AG04450 (cell line): ENCODE data around the gene FBXO21. TPM values are rescaled to one million over a fixed set of nuclear protein-coding genes. Genes with fewer than 3 reads are reported as not detected.

Source experiments
- CTCF ChIA-PET: fragments of 300-600, 350-600 bp; formaldehyde crosslinking; extraction: SDS; loops from one replicate; lab custom pipeline; 2022; ENCODE audit warnings: antibody characterized with exemption, inconsistent platforms; lab: Charles Lee
- POLR2A ChIA-PET: fragments of 350-600 bp; formaldehyde crosslinking; extraction: SDS; loops from one replicate; lab custom pipeline; 2021; ENCODE audit warnings: antibody characterized with exemption, inconsistent platforms; lab: Yijun Ruan, JAX
- DNase-seq: peaks from one replicate; pipeline ENCODE4 v3.0.0-alpha.2; 2011; ENCODE audit warnings: low read depth, low spot score
- H3K27ac ChIP-seq: one replicate; pipeline ENCODE4 v1.5.1; 2012; ENCODE audit warnings: low read depth, low read length, control low read depth
- H3K27me3 ChIP-seq: one replicate; pipeline ENCODE4 v1.6.0; 2012; ENCODE audit warnings: low read length; ENCODE audit not compliant: control insufficient read depth, insufficient read depth
- H3K4me3 ChIP-seq: 2 replicates; pipeline ENCODE4 v1.5.1; 2011; ENCODE audit warnings: mild to moderate bottlenecking, low read depth, low read length, control low read depth
- H3K9me3 ChIP-seq: 2 replicates; pipeline ENCODE4 v1.5.1; 2012; ENCODE audit warnings: low read length; ENCODE audit not compliant: control insufficient read depth, insufficient read depth
- polyA plus RNA-seq: library from polyadenylated mRNA; depleted of rRNA; stranded (reverse); fragments of >200 nt; gene quantifications from 2 replicates; pipeline ENCODE4 v1.2.3, GENCODE V29; 2011
- TF ChIP-seq, protein P1 (sequence below): IDR thresholded peaks from 2 replicates; pipeline ENCODE4 v1.5.1; 2011; ENCODE audit warnings: low read depth, low read length, control low read depth, inconsistent platforms

Gene FBXO21
- polyA plus RNA-seq, 1 experiment = 38.9 TPM

DNA sequence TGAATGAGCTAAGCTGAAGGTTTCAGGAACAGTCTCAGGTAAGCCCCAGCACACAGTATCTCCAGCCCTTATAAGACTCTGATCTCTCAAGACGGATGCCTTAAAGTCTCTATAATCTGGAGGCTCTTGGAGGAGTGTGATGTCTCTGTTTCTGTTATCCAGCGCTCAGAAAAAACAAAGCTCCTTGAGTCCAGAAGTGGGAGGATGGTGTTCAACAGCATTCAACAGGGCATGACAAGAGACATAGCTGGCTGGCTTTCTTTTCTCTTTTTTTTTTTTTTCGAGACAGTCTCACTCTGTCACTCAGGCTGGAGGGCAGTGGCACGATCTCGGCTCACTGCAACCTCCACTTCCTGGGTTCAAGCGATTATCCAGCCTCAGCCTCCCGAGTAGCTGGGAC, 59.5 kb downstream of the FBXO21 start:
- H3K27me3 ChIP-seq = no peaks in the 10 kb centered on the region
- H3K9me3 ChIP-seq = no peaks in the 10 kb centered on the region
- H3K27ac ChIP-seq = no peak overlapping the region
- no peak overlapping the region for H3K4me3 ChIP-seq
- TF ChIP-seq, protein P1, sequence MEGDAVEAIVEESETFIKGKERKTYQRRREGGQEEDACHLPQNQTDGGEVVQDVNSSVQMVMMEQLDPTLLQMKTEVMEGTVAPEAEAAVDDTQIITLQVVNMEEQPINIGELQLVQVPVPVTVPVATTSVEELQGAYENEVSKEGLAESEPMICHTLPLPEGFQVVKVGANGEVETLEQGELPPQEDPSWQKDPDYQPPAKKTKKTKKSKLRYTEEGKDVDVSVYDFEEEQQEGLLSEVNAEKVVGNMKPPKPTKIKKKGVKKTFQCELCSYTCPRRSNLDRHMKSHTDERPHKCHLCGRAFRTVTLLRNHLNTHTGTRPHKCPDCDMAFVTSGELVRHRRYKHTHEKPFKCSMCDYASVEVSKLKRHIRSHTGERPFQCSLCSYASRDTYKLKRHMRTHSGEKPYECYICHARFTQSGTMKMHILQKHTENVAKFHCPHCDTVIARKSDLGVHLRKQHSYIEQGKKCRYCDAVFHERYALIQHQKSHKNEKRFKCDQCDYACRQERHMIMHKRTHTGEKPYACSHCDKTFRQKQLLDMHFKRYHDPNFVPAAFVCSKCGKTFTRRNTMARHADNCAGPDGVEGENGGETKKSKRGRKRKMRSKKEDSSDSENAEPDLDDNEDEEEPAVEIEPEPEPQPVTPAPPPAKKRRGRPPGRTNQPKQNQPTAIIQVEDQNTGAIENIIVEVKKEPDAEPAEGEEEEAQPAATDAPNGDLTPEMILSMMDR = no peak
- ChIA-PET CTCF (no interaction called here), POLR2A (no interaction called here)
- no peak for DNase-seq

DNA sequence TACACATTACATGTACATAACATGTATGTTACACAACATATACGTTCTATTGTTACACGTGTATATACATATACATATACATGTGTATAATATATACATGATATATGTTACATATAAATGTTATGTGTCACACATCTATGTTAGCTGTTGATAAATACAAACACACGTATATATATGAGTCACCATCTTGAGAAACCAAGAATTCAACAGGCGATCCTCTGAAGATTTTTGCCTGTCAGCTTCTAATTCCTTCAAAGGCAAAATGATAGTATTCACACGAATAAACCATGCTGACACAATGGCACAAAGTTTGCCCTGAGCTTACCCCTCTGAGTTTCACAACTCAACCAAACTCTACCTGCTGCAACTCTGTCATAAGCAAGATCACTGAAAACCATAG, 60.9 kb downstream of the FBXO21 start:
- CTCF ChIA-PET = interaction anchor here (0.9 kb wide), 1 partner anchor 104 kb away, joined by 3 read pairs; no protein-coding TSS in a partner anchor
- POLR2A ChIA-PET = interaction anchor here (0.5 kb wide), 1 partner anchor 17 kb away, joined by 4 read pairs; no protein-coding TSS in a partner anchor

DNA sequence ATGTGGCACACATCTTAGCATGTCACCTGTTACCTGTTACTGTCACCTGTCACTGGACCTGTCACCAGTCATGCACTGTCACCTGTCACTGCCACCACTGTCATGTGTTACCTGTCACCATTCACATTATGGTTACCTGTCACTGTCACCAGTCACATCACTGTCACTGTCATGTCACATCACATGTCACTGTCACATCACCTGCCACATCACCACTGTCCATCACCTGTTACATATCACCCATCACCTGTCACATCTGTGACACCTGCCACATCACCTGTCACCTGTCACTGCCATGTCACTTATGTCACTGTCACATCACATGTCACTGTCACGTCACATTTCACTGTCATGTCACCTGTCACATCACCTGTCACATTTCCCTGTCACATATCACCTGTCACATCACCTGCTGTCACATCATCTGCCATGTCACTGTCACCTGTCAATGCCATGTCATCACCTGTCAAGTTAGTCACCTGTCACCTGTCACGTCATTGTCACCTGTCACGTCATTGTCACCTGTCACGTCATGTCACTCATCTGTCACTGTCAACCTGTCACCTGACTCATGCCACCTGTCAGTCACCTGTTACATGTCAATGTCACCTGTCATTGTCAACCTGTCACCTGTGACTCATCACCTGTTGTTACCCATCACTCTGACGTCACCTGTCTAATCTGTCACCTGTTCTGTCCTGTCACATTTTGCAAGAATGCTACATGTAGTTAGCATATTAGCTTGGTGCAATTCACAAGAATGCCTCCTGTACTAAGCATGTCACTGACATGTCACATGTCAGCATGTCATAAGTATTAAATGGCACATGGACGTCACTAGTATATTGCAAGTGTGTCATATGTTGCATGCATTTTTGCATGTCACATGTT, 62.1 kb downstream of the FBXO21 start:
- no peak for DNase-seq
- no peaks in the 10 kb centered on the region for H3K9me3 ChIP-seq
- TF ChIP-seq, protein P1 = no peak
- no peak overlapping the region for H3K27ac ChIP-seq
- CTCF ChIA-PET = no interaction called here
- H3K27me3 ChIP-seq = no peaks in the 10 kb centered on the region
- POLR2A ChIA-PET = no interaction called here
- no peak overlapping the region for H3K4me3 ChIP-seq

More for the DNA sequence above, 60.9 kb downstream of the FBXO21 start:
- DNase-seq = no peak
- TF ChIP-seq, protein P1 = no peak
- Histone ChIP-seq H3K27ac (no peak overlapping the region), H3K27me3 (no peaks in the 10 kb centered on the region), H3K4me3 (no peak overlapping the region), H3K9me3 (no peaks in the 10 kb centered on the region)

DNA sequence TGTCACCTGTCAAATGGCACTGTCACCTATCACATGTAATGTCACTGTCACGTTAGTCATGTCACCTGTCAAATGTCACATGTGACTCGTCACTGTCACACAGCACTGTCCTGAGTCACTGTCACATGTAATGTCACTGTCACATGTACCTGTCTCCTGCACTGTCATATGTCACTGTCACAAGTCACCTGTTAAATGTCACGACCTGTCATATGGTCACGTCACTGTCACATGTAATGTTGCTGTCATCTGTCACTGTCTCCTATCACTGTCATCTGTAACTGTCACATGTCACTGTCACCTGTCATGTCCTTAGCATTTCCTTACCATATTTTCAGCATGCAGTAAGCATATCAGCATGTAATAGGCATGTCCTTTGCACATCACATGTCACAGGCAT, 63.9 kb downstream of the FBXO21 start:
- Histone ChIP-seq H3K9me3 (no peaks in the 10 kb centered on the region), H3K4me3 (no peak overlapping the region), H3K27me3 (no peaks in the 10 kb centered on the region), H3K27ac (no peak overlapping the region)
- ChIA-PET POLR2A (no interaction called here), CTCF (no interaction called here)
- DNase-seq = no peak
- TF ChIP-seq, protein P1 = no peak

DNA sequence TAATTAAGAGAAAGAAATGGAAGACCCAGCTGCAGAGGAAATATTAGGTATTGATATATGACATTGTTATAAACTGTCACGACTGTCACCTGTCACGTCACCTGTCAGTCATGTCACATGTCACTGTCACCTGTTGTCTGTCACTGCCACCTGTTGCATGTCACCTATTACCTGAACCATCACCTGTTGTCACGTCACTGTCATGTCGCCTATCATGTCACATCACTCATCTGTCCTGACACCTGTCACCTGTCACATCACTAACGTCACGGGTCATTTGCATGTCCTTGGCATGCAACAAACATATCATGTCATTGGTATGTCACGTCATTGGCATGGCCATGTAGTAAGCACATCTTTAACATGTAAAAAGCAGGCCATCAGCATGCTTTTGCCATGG, 64.5 kb downstream of the FBXO21 start:
- CTCF ChIA-PET = no interaction called here
- H3K27ac ChIP-seq = no peak overlapping the region

More for the DNA sequence above, 64.5 kb downstream of the FBXO21 start:
- Histone ChIP-seq H3K4me3 (no peak overlapping the region), H3K9me3 (no peaks in the 10 kb centered on the region), H3K27me3 (no peaks in the 10 kb centered on the region)
- DNase-seq = no peak
- TF ChIP-seq, protein P1 = no peak
- POLR2A ChIA-PET = no interaction called here
